ENCODE measurements around the gene MATN3. TPM values are rescaled to one million over a fixed set of nuclear protein-coding genes. Genes with fewer than 3 reads are reported as not detected.

The MATN3 gene
- total and polyA plus RNA-seq, 2 of the 8 experiments (the other 6 are each of a cell fraction or from before 2014, with no cell fraction given), result 3.0 to 9.9 TPM

DNA sequence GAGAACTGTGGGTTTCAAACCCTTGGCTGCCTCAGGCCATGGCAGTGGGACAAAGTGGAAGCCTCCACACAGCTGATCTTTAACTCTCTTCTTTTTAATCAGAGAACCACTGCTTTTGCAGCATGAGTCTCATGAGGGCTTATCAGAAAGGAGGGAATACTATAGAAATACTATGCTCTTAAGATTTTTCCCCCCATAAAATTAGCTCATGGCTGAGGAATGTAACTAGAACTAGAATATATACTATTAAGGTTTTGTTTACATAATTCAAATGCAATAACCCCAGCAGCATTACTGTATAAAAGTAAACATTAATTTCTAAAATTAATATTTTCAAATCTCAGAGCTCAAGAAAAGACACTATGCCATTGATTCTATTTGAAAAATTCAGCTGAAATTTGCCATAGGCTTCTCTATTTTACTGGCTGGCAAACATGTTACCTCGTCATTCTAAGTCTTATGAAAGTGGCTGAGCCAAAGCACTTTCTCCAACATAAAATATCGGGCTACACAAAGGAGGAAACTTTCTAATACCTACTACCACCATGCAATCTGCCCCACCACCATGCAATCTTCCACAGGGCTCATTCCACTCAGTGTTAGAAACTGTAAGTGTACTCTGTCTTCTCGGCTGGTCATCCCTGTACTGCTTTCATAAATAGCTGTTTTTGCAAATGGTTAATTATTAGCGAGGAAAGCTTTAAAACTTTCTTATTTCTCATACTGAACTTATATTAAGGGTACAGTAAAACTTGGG, 65.1 kb downstream of the MATN3 start:
- H3K27ac ChIP-seq (ENCODE audit: low read depth, low read length), result no peak overlapping the region
- POLR2A ChIA-PET (ENCODE audit: partially characterized antibody), result interaction anchor here (0.6 kb wide), 1 partner anchor 108 kb away, joined by 3 read pairs; no protein-coding TSS in a partner anchor
- 88% methylated on average over 4 of the region's 4 CpGs; no CpG with 5 or more reads in 1 of the 2 experiments for WGBS, 2 experiments (ENCODE audit: extremely low coverage in 1 of 2, insufficient coverage in 1 of 2, insufficient read length in 1 of 2, insufficient replicate concordance in 2 of 2, low coverage in 1 of 2, low lambda C conversion rate in 2 of 2, missing lambda C conversion rate in 1 of 2)
- H3K9ac ChIP-seq (replicated peaks in 1 of 4; ENCODE audit: extremely low read depth in 1 of 4, low read depth in 3 of 4, low read length in 3 of 4), result no peak overlapping the region
- no peak overlapping the region for H2BK15ac ChIP-seq (ENCODE audit: low read length)
- peaks cover 0 to 20% (median 1%) of the 10 kb centered on the region in 4 experiments; a peak in 5 of 8 replicates for H3K36me3 ChIP-seq (ENCODE audit: control insufficient read depth in 2 of 4, insufficient read depth in 4 of 4, low read length in 3 of 4)
- no peak overlapping the region for H3K14ac ChIP-seq (ENCODE audit: insufficient read length)
- CTCF ChIA-PET (ENCODE audit: partially characterized antibody), result interaction anchor here (0.7 to 1.8 kb wide), 4 partner anchors 9 to 1184 kb away, joined by 3 to 12 read pairs (median 4); no protein-coding TSS in a partner anchor
- H2BK12ac ChIP-seq (ENCODE audit: low read depth, low read length), result no peak overlapping the region
- H3K4me1 ChIP-seq (replicated peaks in 1 of 4; ENCODE audit: control insufficient read depth in 3 of 4, insufficient read depth in 4 of 4, low read length in 3 of 4), result peaks cover 0 to 10% (median 2%) of the 10 kb centered on the region in 4 experiments; a peak in 4 of 7 replicates
- H2AFZ ChIP-seq (ENCODE audit: low read length), result no peak overlapping the region
- H3K79me2 ChIP-seq (ENCODE audit: control insufficient read depth in 1 of 2, insufficient read depth in 2 of 2, low read length in 2 of 2), result no peaks in the 10 kb centered on the region
- no peak overlapping the region for H3K23ac ChIP-seq (ENCODE audit: insufficient read length)
- no peak overlapping the region for H2BK120ac ChIP-seq (replicated peaks; ENCODE audit: low read depth, low read length)
- no peaks in the 10 kb centered on the region for H3K79me1 ChIP-seq (ENCODE audit: low read depth, low read length)
- H4K91ac ChIP-seq (replicated peaks; ENCODE audit: insufficient read length, low read length), result no peak overlapping the region
- no peak overlapping the region for H3K18ac ChIP-seq (ENCODE audit: extremely low read depth, low read length)
- no peak overlapping the region for H4K5ac ChIP-seq (ENCODE audit: insufficient read length, low read depth, low read length)
- no peak overlapping the region for H4K8ac ChIP-seq (ENCODE audit: extremely low read depth, insufficient read depth, low read length)
- no peak overlapping the region for H3K4me2 ChIP-seq (ENCODE audit: insufficient read depth in 1 of 2, low read depth in 2 of 2, low read length in 2 of 2)
- H2BK20ac ChIP-seq (ENCODE audit: low read length), result no peak overlapping the region
- no peak for FAIRE-seq
- H3K4me3 ChIP-seq (ENCODE audit: extremely low read depth in 1 of 4, insufficient read depth in 2 of 4, low read depth in 3 of 4, low read length in 4 of 4), result no peak overlapping the region
- TF ChIP-seq KDM5A (IDR thresholded peaks at IDR 0.05; ENCODE audit: low read length) (no peak), FOSL1 (IDR thresholded peaks at IDR 0.05; ENCODE audit: insufficient read depth, low read depth, low read length) (no peak), EZH2 (IDR thresholded peaks at IDR 0.05; ENCODE audit: low read depth, low read length, severe bottlenecking) (no peak), ZNF274 (IDR thresholded peaks at IDR 0.05; ENCODE audit: borderline replicate concordance, extremely low read depth, low read length) (no peak), CEBPB (IDR thresholded peaks at IDR 0.05; ENCODE audit: low read depth, low read length) (no peak), GABPA (IDR thresholded peaks at IDR 0.05; ENCODE audit: borderline replicate concordance, insufficient read depth, low read length) (no peak), RXRA (IDR thresholded peaks at IDR 0.05; ENCODE audit: insufficient read depth, low read depth, low read length) (no peak), KDM1A (IDR thresholded peaks at IDR 0.05; ENCODE audit: borderline replicate concordance, low read length) (no peak)
- TF ChIP-seq, protein P1, sequence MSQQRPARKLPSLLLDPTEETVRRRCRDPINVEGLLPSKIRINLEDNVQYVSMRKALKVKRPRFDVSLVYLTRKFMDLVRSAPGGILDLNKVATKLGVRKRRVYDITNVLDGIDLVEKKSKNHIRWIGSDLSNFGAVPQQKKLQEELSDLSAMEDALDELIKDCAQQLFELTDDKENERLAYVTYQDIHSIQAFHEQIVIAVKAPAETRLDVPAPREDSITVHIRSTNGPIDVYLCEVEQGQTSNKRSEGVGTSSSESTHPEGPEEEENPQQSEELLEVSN (IDR thresholded peaks at IDR 0.05), result no peak
- H3K4ac ChIP-seq (replicated peaks; ENCODE audit: insufficient read length, low read depth, low read length), result no peak overlapping the region
- no peak overlapping the region for H2BK5ac ChIP-seq (ENCODE audit: low read depth, low read length)
- H3K23me2 ChIP-seq (ENCODE audit: low read depth, low read length), result no peaks in the 10 kb centered on the region
- no peak for DNase-seq (ENCODE audit: low read depth in 1 of 2, low spot score in 2 of 2)
- no peak overlapping the region for H3K56ac ChIP-seq (replicated peaks; ENCODE audit: insufficient read length, low read depth, low read length)
- H4K20me1 ChIP-seq (replicated peaks in 1 of 2; ENCODE audit: control insufficient read depth in 1 of 2, insufficient read depth in 2 of 2, low read length in 2 of 2), result no peaks in the 10 kb centered on the region
- no peaks in the 10 kb centered on the region for H3K27me3 ChIP-seq (replicated peaks in 1 of 4; ENCODE audit: control insufficient read depth in 3 of 4, extremely low read depth in 1 of 4, insufficient read depth in 3 of 4, low read length in 3 of 4)
- H3K9me3 ChIP-seq (ENCODE audit: insufficient read depth in 2 of 2, low read depth in 1 of 2, low read length in 1 of 2), result no peaks in the 10 kb centered on the region
- no peak overlapping the region for H2AK5ac ChIP-seq (ENCODE audit: low read depth, low read length)

All from H1 (cell line).